GM19025 (cell line): Measurements from ENCODE around the gene SRPK2.
A peak's percentile ranks its signal among the peaks of the same experiment; 100 is the strongest.
"Not testable (repeated sequence)": the region's sequence is repeated elsewhere in the genome, so short reads cannot be mapped to it uniquely, and the experiment has no call there.

Experiments
- ATAC-seq: cut with Tn5 transposase; IDR thresholded peaks from one replicate; pipeline ENCODE4 v1.9.1; 2021; ENCODE audit warnings: mild to moderate bottlenecking, low read depth, moderate library complexity; ENCODE audit not compliant: unreplicated experiment

Gene SRPK2

GRCh38 chr7:105268511-105269392, 120.0 kb downstream of the SRPK2 start:
- ATAC-seq, result peak; percentile 68

GRCh38 chr7:105268056-105268455, 120.7 kb downstream of the SRPK2 start:
- peak; percentile 31 for ATAC-seq

GRCh38 chr7:105267244-105267643, 121.5 kb downstream of the SRPK2 start:
- no peak for ATAC-seq

GRCh38 chr7:105264707-105265106, 124.0 kb downstream of the SRPK2 start:
- no peak for ATAC-seq

GRCh38 chr7:105261689-105262088, 127.0 kb downstream of the SRPK2 start:
- ATAC-seq, result no peak

GRCh38 chr7:105260201-105260871, 128.4 kb downstream of the SRPK2 start:
- ATAC-seq, result not testable (repeated sequence)

GRCh38 chr7:105258919-105259318, 129.8 kb downstream of the SRPK2 start:
- not testable (repeated sequence) for ATAC-seq

- ATAC-seq, result no peak
Observed at GRCh38 chr7:105257338-105257737, 131.4 kb downstream of the SRPK2 start.

- no peak for ATAC-seq
Observed at GRCh38 chr7:105256761-105257231, 131.9 kb downstream of the SRPK2 start.

- no peak for ATAC-seq
Observed at GRCh38 chr7:105250706-105251105, 138.0 kb downstream of the SRPK2 start.

- no peak for ATAC-seq
Observed at GRCh38 chr7:105250239-105250638, 138.5 kb downstream of the SRPK2 start.

GRCh38 chr7:105249216-105249615, 139.5 kb downstream of the SRPK2 start:
- ATAC-seq, result no peak

- ATAC-seq, result no peak
Observed at GRCh38 chr7:105246679-105247078, 142.0 kb downstream of the SRPK2 start.

GRCh38 chr7:105246256-105246655, 142.5 kb downstream of the SRPK2 start:
- ATAC-seq, result no peak

- ATAC-seq, result no peak
Observed at GRCh38 chr7:105245398-105246114, 143.2 kb downstream of the SRPK2 start.

GRCh38 chr7:105244594-105244993, 144.1 kb downstream of the SRPK2 start:
- ATAC-seq, result no peak

GRCh38 chr7:105241198-105241597, 147.5 kb downstream of the SRPK2 start:
- no peak for ATAC-seq

GRCh38 chr7:105238198-105238765, 150.4 kb downstream of the SRPK2 start:
- no peak for ATAC-seq

GRCh38 chr7:105234886-105235285, 153.8 kb downstream of the SRPK2 start:
- ATAC-seq, result no peak

GRCh38 chr7:105232829-105233291, 155.9 kb downstream of the SRPK2 start:
- ATAC-seq, result not testable (repeated sequence)
